ENCODE measurements around the gene PROM1.

- no peak for TF ChIP-seq CTCF (IDR thresholded peaks at IDR 0.05)
- TF ChIP-seq POLR2A (IDR thresholded peaks at IDR 0.05) = no peak
Measured at GRCh38 chr4:16077786-16078185, 6.0 kb downstream of the PROM1 start.
